Neural progenitor cell (in vitro differentiated cells): ENCODE results near the gene PCYT1A. TPM values are rescaled to one million over a fixed set of nuclear protein-coding genes. Genes with fewer than 3 reads are reported as not detected.

Source experiments
- DNase-seq: peaks from one replicate; pipeline ENCODE4 v3.0.0-alpha.2; 2016; ENCODE audit warnings: low spot score
- H2AFZ ChIP-seq: fragments of 200-600 bp; sonication (generic); replicated peaks from 2 replicates; pipeline ENCODE4 v1.6.1; 2016; ENCODE audit warnings: antibody characterized with exemption
- H3F3A ChIP-seq: fragments of 200-600 bp; sonication (generic); 2 replicates; pipeline ENCODE4 v1.6.1; 2016; ENCODE audit warnings: antibody characterized with exemption, low read depth
- H3K27ac ChIP-seq: fragments of 200-600 bp; sonication (generic); 2 replicates; pipeline ENCODE4 v1.5.1; 2016; ENCODE audit warnings: mild to moderate bottlenecking
- H3K27me3 ChIP-seq: fragments of 200-600 bp; sonication (generic); 2 replicates; pipeline ENCODE4 v1.6.1; 2016; ENCODE audit warnings: mild to moderate bottlenecking, moderate library complexity
- H3K36me3 ChIP-seq: fragments of 200-600 bp; sonication (generic); 2 replicates; pipeline ENCODE4 v1.5.1; 2016
- H3K4me1 ChIP-seq: fragments of 200-600 bp; sonication (generic); 2 replicates; pipeline ENCODE4 v1.6.1; 2016; ENCODE audit warnings: mixed run types
- H3K4me2 ChIP-seq: fragments of 200-600 bp; sonication (generic); 2 replicates; pipeline ENCODE4 v1.6.1; 2016
- H3K4me3 ChIP-seq: fragments of 200-600 bp; sonication (generic); 2 replicates; pipeline ENCODE4 v1.5.1; 2016
- H3K79me2 ChIP-seq: fragments of 200-600 bp; sonication (generic); 2 replicates; pipeline ENCODE4 v1.6.1; 2016; ENCODE audit warnings: low read depth
- H3K9ac ChIP-seq: fragments of 200-600 bp; sonication (generic); 2 replicates; pipeline ENCODE4 v1.6.1; 2016
- H3K9me3 ChIP-seq: fragments of 200-600 bp; sonication (generic); 2 replicates; pipeline ENCODE4 v1.5.1; 2016; ENCODE audit warnings: low read depth
- H4K20me1 ChIP-seq: fragments of 200-600 bp; sonication (generic); 2 replicates; pipeline ENCODE4 v1.6.1; 2016; ENCODE audit warnings: low read depth
- H3K27ac Mint-ChIP-seq: 3 replicates; pipeline ENCODE4 v1.8.0; 2021; ENCODE audit warnings: mixed read lengths
- H3K27me3 Mint-ChIP-seq: 2 replicates; pipeline ENCODE4 v1.8.0; 2022; ENCODE audit warnings: low read depth, mild to moderate bottlenecking, inconsistent platforms, moderate library complexity, mixed read lengths; ENCODE audit not compliant: insufficient read depth
- H3K36me3 Mint-ChIP-seq: 3 replicates; pipeline ENCODE4 v1.8.0; 2021; ENCODE audit warnings: mixed read lengths
- H3K4me1 Mint-ChIP-seq: 3 replicates; pipeline ENCODE4 v1.8.0; 2021; ENCODE audit warnings: mixed read lengths
- H3K4me3 Mint-ChIP-seq: 3 replicates; pipeline ENCODE4 v1.8.0; 2021; ENCODE audit warnings: mild to moderate bottlenecking, moderate library complexity, mixed read lengths
- H3K9me3 Mint-ChIP-seq: 3 replicates; pipeline ENCODE4 v1.8.0; 2020; ENCODE audit warnings: mixed read lengths
- CTCF ChIP-seq: fragments of 200-600 bp; sonication (generic); IDR thresholded peaks from 2 replicates; pipeline ENCODE4 v1.5.1; 2017; ENCODE audit warnings: antibody characterized with exemption, mild to moderate bottlenecking
- EZH2 ChIP-seq: fragments of 200-600 bp; sonication (generic); IDR thresholded peaks from 2 replicates; pipeline ENCODE4 v1.6.1; 2017; ENCODE audit warnings: antibody characterized with exemption, mild to moderate bottlenecking, moderate library complexity
- EZH2phosphoT487 ChIP-seq: fragments of 200-600 bp; sonication (generic); IDR thresholded peaks from 2 replicates; pipeline ENCODE4 v1.6.1; 2017; ENCODE audit warnings: antibody characterized with exemption
- total RNA-seq: library from RNA; depleted of rRNA; stranded (reverse); fragments of >200 nt; gene quantifications from 2 replicates; pipeline ENCODE4 v1.2.3, GENCODE V29; 2015; ENCODE audit warnings: low replicate concordance

The PCYT1A gene
- total RNA-seq, 1 donor from 2014 or later, result 29.3 TPM

DNA sequence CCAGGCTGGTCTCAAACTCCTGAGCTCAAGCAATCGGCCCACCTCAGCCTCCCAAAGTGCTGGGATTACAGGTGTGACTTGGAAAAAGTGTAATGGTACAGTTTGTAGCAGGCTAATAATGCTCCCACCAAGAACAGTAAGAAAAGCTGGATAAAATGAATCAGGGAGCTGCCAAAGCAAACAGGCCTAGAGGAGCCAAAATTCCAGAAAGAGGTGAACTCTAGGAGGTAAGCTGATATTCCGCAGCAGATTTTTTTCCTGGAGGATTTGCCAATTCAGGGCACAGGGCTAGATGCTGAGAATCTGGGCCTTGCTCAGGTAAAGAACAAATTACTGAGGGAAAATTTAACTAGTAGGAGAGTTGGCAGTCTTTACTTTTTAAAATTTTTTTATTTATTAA is 11.0 kb upstream of the PCYT1A start:
- Histone ChIP-seq H3K36me3 (peaks cover 9% of the 10 kb centered on the region), H3K9ac (no peak overlapping the region), H3K79me2 (no peaks in the 10 kb centered on the region), H4K20me1 (no peaks in the 10 kb centered on the region), H3K27ac (no peak overlapping the region), H3K4me1 (no peaks in the 10 kb centered on the region), H3K4me2 (no peak overlapping the region), H3K4me3 (no peak overlapping the region), H3K27me3 (no peaks in the 10 kb centered on the region), H3F3A (no peaks in the 10 kb centered on the region), H2AFZ (no peak overlapping the region), H3K9me3 (no peaks in the 10 kb centered on the region)
- TF ChIP-seq EZH2, result no peak
- TF ChIP-seq CTCF, result no peak
- Mint-ChIP-seq H3K9me3 (no peaks in the 10 kb centered on the region), H3K27ac (no peak overlapping the region), H3K4me3 (no peak overlapping the region), H3K4me1 (no peaks in the 10 kb centered on the region), H3K36me3 (peaks cover 21% of the 10 kb centered on the region), H3K27me3 (no peaks in the 10 kb centered on the region)
- no peak for DNase-seq

DNA sequence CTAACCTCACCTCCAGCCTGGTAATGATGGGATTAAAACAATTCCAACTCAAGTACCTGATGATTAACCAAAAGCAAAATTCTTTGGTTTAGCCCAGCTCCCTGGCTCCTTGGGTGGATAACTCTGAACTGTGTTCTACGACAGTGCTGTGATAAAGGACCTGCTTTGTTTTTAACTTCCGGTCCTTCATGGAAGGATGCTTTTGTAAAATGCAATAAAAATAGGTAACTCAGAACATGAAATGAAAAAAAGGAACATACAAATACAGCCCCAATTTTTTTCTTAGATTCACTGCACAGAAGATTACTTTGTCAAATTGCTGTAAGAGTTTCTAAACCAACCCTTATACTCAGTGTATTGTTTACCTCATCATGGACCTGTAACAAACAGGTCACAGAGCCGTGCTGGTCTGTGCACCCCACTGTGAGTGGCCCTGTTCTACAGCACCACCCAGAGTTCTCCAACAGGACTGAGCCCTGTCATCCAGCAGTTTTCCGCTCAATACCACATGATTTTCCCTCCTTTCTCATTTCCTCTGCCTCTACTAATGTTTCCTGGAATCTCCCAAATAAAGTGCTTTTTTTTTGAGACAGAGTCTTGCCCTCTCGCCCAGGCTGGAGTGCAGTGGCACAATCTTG is 4.9 kb upstream of the PCYT1A start:
- no peaks in the 10 kb centered on the region for H3K79me2 ChIP-seq
- no peak overlapping the region for H3K4me3 ChIP-seq
- no peak overlapping the region for H3K4me3 Mint-ChIP-seq
- H3K36me3 ChIP-seq, result peaks cover 4% of the 10 kb centered on the region
- H3K4me1 ChIP-seq, result no peaks in the 10 kb centered on the region
- no peak overlapping the region for H3K4me2 ChIP-seq
- H3K9ac ChIP-seq, result no peak overlapping the region
- peaks cover 5% of the 10 kb centered on the region for H3K27me3 Mint-ChIP-seq
- no peaks in the 10 kb centered on the region for H4K20me1 ChIP-seq
- H3K9me3 ChIP-seq, result no peaks in the 10 kb centered on the region
- H3K27ac ChIP-seq, result no peak overlapping the region
- peaks cover 3% of the 10 kb centered on the region for H3K4me1 Mint-ChIP-seq
- no peaks in the 10 kb centered on the region for H3K27me3 ChIP-seq
- TF ChIP-seq EZH2phosphoT487, result no peak
- TF ChIP-seq CTCF, result no peak
- TF ChIP-seq EZH2, result no peak
- H2AFZ ChIP-seq, result no peak overlapping the region
- peaks cover 15% of the 10 kb centered on the region for H3F3A ChIP-seq
- peaks cover 4% of the 10 kb centered on the region for H3K36me3 Mint-ChIP-seq
- no peak for DNase-seq
- H3K9me3 Mint-ChIP-seq, result no peaks in the 10 kb centered on the region
- no peak overlapping the region for H3K27ac Mint-ChIP-seq

DNA sequence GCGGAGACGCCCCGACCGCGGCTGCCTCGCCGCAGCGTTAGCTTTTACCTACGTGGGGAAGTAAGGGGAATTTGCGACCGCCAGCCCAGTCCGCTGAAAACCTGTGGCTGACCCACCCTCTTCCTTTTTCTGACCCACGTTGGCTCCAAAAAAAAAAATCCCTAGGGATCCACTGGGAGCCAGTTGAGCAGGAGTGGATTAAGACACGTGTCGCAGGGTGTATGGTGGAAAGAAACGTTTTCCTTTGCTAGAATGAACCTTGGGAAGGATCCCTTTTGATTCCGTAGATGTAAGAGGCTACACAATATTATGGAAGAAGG is 575 bp upstream of the PCYT1A start:
- Histone ChIP-seq H3K9me3 (no peaks in the 10 kb centered on the region), H3K4me3 (peak overlapping the region; percentile 77), H3K27me3 (no peaks in the 10 kb centered on the region), H3F3A (peaks cover 23% of the 10 kb centered on the region), H4K20me1 (no peaks in the 10 kb centered on the region), H3K9ac (peak overlapping the region; percentile 76), H3K4me1 (peaks cover 6% of the 10 kb centered on the region), H2AFZ (peak overlapping the region; percentile 94), H3K4me2 (peak overlapping the region; percentile 84), H3K36me3 (no peaks in the 10 kb centered on the region), H3K79me2 (peaks cover 32% of the 10 kb centered on the region), H3K27ac (peak overlapping the region; percentile 85)
- no peaks in the 10 kb centered on the region for H3K9me3 Mint-ChIP-seq
- peaks cover 4% of the 10 kb centered on the region for H3K36me3 Mint-ChIP-seq
- H3K4me3 Mint-ChIP-seq, result peak overlapping the region; percentile 99
- no peak for DNase-seq
- peaks cover 5% of the 10 kb centered on the region for H3K27me3 Mint-ChIP-seq
- peaks cover 18% of the 10 kb centered on the region for H3K4me1 Mint-ChIP-seq
- no peak overlapping the region for H3K27ac Mint-ChIP-seq
- TF ChIP-seq CTCF (no peak), EZH2 (no peak), EZH2phosphoT487 (no peak)
